HepG2 (cell line): ENCODE measurements around the gene GART. TPM values are rescaled to one million over a fixed set of nuclear protein-coding genes. Genes with fewer than 3 reads are reported as not detected.

Source experiments
- ATAC-seq: fragments of 200-7000 bp; cut with Tn5 transposase; 3 replicates; pipeline ENCODE4 v1.9.1; 2020; ENCODE audit warnings: mild to moderate bottlenecking, moderate library complexity
- BruUV-seq: library from RNA; stranded (reverse); fragments of 400-500 nt; replicated peaks from 2 replicates; lab custom pipeline; 2021; lab: Mats Ljungman, UMichigan
- CTCF ChIA-PET: fragments of 300-600 bp; formaldehyde crosslinking; extraction: SDS; loops from one replicate; lab custom pipeline; 2021; ENCODE audit warnings: low total read pairs, inconsistent platforms, low intra/inter-chr PET ratio; lab: Yijun Ruan, JAX
- POLR2A ChIA-PET: fragments of 350-600 bp; sonication (Branson Sonifier 250); formaldehyde crosslinking; loops from one replicate; lab custom pipeline; 2020; ENCODE audit warnings: antibody characterized with exemption, inconsistent platforms; lab: Yijun Ruan, JAX
- DNase-seq: peaks from one replicate; pipeline ENCODE4 v3.0.0-alpha.2; 2015; ENCODE audit warnings: low spot score
- FAIRE-seq: peaks from 3 replicates; lab custom pipeline; 2011; peaks lifted over from hg19 to GRCh38; lab: Jason Lieb, UNC
- H2AFZ ChIP-seq: one replicate; pipeline ENCODE4 v1.6.1; 2011; ENCODE audit warnings: low read length, inconsistent platforms
- H3K27ac ChIP-seq: fragments of 300-600 bp; 3 replicates; pipeline ENCODE4 v1.8.0; 2011; ENCODE audit warnings: mixed run types, mild to moderate bottlenecking, mixed read lengths, low read length, inconsistent platforms; ENCODE audit not compliant: insufficient read depth; ENCODE audit errors: extremely low read length
- H3K27me3 ChIP-seq, 2 experiments: fragments of 200-600 bp in 1 of 2; 2 replicates in 1 of 2; 3 replicates in 1 of 2; pipeline versions ENCODE4 v1.6.0 to v1.8.0; 2011; ENCODE audit warnings: low read length in 2 of 2, mild to moderate bottlenecking in 2 of 2, moderate library complexity in 2 of 2, inconsistent platforms in 1 of 2; ENCODE audit not compliant: insufficient read depth in 2 of 2, control insufficient read depth in 1 of 2
- H3K36me3 ChIP-seq, 2 experiments: fragments of 200-600 bp in 1 of 2; replicated peaks in 1 of 2; 2 replicates in 1 of 2; 3 replicates in 1 of 2; pipeline versions ENCODE4 v1.5.1 to v1.8.0; 2011; ENCODE audit warnings: low read length in 2 of 2, inconsistent platforms in 1 of 2; ENCODE audit not compliant: insufficient read depth in 2 of 2, control insufficient read depth in 1 of 2
- H3K4me1 ChIP-seq: 2 replicates; pipeline ENCODE4 v1.5.1; 2012; ENCODE audit warnings: low read length, inconsistent platforms; ENCODE audit not compliant: insufficient read depth
- H3K4me2 ChIP-seq: 2 replicates; pipeline ENCODE4 v1.6.0; 2011; ENCODE audit warnings: low read depth, low read length, inconsistent platforms
- H3K4me3 ChIP-seq, 3 experiments: fragments of 200-600 bp in 1 of 3; sonication (generic), shearing (Covaris generic) in 1 of 3; replicated peaks in 1 of 3; 2 replicates each; pipeline ENCODE4 v1.5.1; 2011 to 2016; ENCODE audit warnings: low read length in 3 of 3, inconsistent platforms in 2 of 3, low read depth in 2 of 3, mild to moderate bottlenecking in 2 of 3, control low read depth in 1 of 3, mixed read lengths in 1 of 3; ENCODE audit not compliant: insufficient read depth in 1 of 3
- H3K79me2 ChIP-seq: one replicate; pipeline ENCODE4 v1.6.1; 2011; ENCODE audit warnings: low read length, inconsistent platforms; ENCODE audit not compliant: insufficient read depth
- H3K9ac ChIP-seq: 2 replicates; pipeline ENCODE4 v1.6.0; 2011; ENCODE audit warnings: mild to moderate bottlenecking, low read depth, low read length, inconsistent platforms; ENCODE audit not compliant: insufficient read depth
- H3K9me3 ChIP-seq: 2 replicates; pipeline ENCODE4 v1.5.1; 2012; ENCODE audit warnings: mild to moderate bottlenecking, low read length
- H4K20me1 ChIP-seq: 2 replicates; pipeline ENCODE4 v1.6.0; 2011; ENCODE audit warnings: inconsistent platforms, mild to moderate bottlenecking, low read length, moderate library complexity; ENCODE audit not compliant: insufficient read depth
- HNF4G ChIP-seq, 2 experiments: sonication (generic) in 1 of 2; formaldehyde crosslinking in 1 of 2; IDR thresholded peaks; 2 replicates each; pipeline versions ENCODE4 v1.4.0 to v1.6.1; 2011 to 2020; ENCODE audit warnings: borderline replicate concordance in 2 of 2, low read depth in 2 of 2, mild to moderate bottlenecking in 2 of 2, low read length in 1 of 2, missing genetic modification reagents in 1 of 2, moderate library complexity in 1 of 2
- NFKB2 ChIP-seq: sonication (generic); formaldehyde crosslinking; IDR thresholded peaks from 2 replicates; pipeline ENCODE4 v1.4.0; 2020; ENCODE audit warnings: missing genetic modification reagents, borderline replicate concordance
- POLR2A ChIP-seq, 2 experiments: IDR thresholded peaks; 2 replicates each; pipeline ENCODE4 v1.6.1; 2011; ENCODE audit warnings: low read depth in 2 of 2, low read length in 2 of 2, mild to moderate bottlenecking in 1 of 2, moderate library complexity in 1 of 2; ENCODE audit not compliant: insufficient read depth in 1 of 2
- SSRP1 ChIP-seq: IDR thresholded peaks from 2 replicates; pipeline ENCODE4 v1.6.1; 2016; ENCODE audit warnings: control low read depth
- THAP11 ChIP-seq: IDR thresholded peaks from 2 replicates; pipeline ENCODE4 v1.6.1; 2016; ENCODE audit warnings: missing biosample characterization, missing genetic modification reagents
- ZC3H13 ChIP-seq: sonication (generic); formaldehyde crosslinking; IDR thresholded peaks from 2 replicates; pipeline ENCODE4 v1.8.1; 2023; ENCODE audit warnings: mild to moderate bottlenecking, missing genetic modification reagents, moderate library complexity
- ZNF331 ChIP-seq: sonication (generic); formaldehyde crosslinking; IDR thresholded peaks from 2 replicates; pipeline ENCODE4 v1.4.0; 2020; ENCODE audit warnings: missing genetic modification reagents
- ZNF749 ChIP-seq: sonication (generic); formaldehyde crosslinking; IDR thresholded peaks from 2 replicates; pipeline ENCODE4 v1.8.0; 2022; ENCODE audit warnings: mild to moderate bottlenecking, missing genetic modification reagents, moderate library complexity, borderline replicate concordance
- ZNF878 ChIP-seq: sonication (generic); formaldehyde crosslinking; IDR thresholded peaks from 2 replicates; pipeline ENCODE4 v1.8.1; 2023; ENCODE audit warnings: mild to moderate bottlenecking, missing genetic modification reagents, moderate library complexity
- WGBS: methylation state at CpG from one replicate; pipeline ENCODE4 v1.1.6; 2017; ENCODE audit warnings: low lambda C conversion rate; 5-methylcytosine and 5-hydroxymethylcytosine counted together
- in situ Hi-C: cut with HindIII; loops from 2 replicates; pipeline ENCODE4 v1.10.0; 2017; ENCODE audit warnings: low pct_unique_long_range_greater_than_20kb; ENCODE audit not compliant: extremely low pct_ligation_motif_present
- intact Hi-C: fragments of 100-400 bp; cut with micrococcal nuclease; formaldehyde crosslinking; loops from one replicate; pipeline ENCODE4 v1.10.0; 2022; ENCODE audit not compliant: unreplicated experiment
- polyA plus RNA-seq, 8 experiments: library from polyadenylated mRNA; depleted of rRNA in 3 of 8; stranded (reverse) in 7 of 8; unstranded in 1 of 8; fragments of >200 nt; fragmentation: Illumina TruSeq in 4 of 8; extraction: Trizol in 4 of 8; gene quantifications; 2 replicates each; pipeline versions ENCODE4 v1.2.1 to v1.2.3, GENCODE V29; 2011 to 2016; ENCODE audit warnings: low read depth in 4 of 8, missing spikeins in 1 of 8, mixed read lengths in 1 of 8; ENCODE audit not compliant: insufficient read depth in 1 of 8
- total RNA-seq, 5 experiments: library from RNA; depleted of rRNA; stranded (reverse); fragments of >200 nt; fragmentation: Illumina TruSeq; extraction: Trizol; gene quantifications; 2 replicates each; pipeline ENCODE4 v1.2.3, GENCODE V29; 2016; ENCODE audit warnings: low read depth in 1 of 5
- TF ChIP-seq, protein P1 (sequence below): sonication (generic); formaldehyde crosslinking; IDR thresholded peaks from one replicate; pipeline ENCODE4 v1.5.1; 2020; ENCODE audit warnings: mild to moderate bottlenecking, missing genetic modification reagents; ENCODE audit errors: not compliant biosample characterization

GART gene
- total and polyA plus RNA-seq, 2 of the 13 experiments (the other 11 are each of a cell fraction or from before 2014, with no cell fraction given), result 17.9 to 109 TPM

- Histone ChIP-seq H3K27me3 (no peaks in the 10 kb centered on the region), H3K4me3 (no peak overlapping the region), H4K20me1 (peaks cover 69% of the 10 kb centered on the region), H3K9ac (no peak overlapping the region), H3K27ac (no peak overlapping the region), H3K79me2 (peaks cover 82% of the 10 kb centered on the region), H3K4me1 (peaks cover 11% of the 10 kb centered on the region; the same call in 1 of the 2 replicates), H2AFZ (no peak overlapping the region), H3K9me3 (no peaks in the 10 kb centered on the region), H3K36me3 (peaks cover 39 to 95% of the 10 kb centered on the region in 2 experiments), H3K4me2 (no peak overlapping the region)
- WGBS, result 96% methylated on average over 18 of the region's 18 CpGs
- FAIRE-seq, result no peak
- no peak for DNase-seq
- BruUV-seq, result TSS peak; percentile 18
- in situ Hi-C loops, result no loop called here
- ATAC-seq, result no peak
- ChIA-PET CTCF (no interaction called here), POLR2A (interaction anchor here (0.9 to 1.5 kb wide), 2 partner anchors 11 to 74 kb away, joined by 4 to 5 read pairs; partner anchors contain the start of genes SON and TMEM50B)
- TF ChIP-seq THAP11 (CRISPR knock-in tag) (no peak), ZNF331 (CRISPR knock-in tag) (no peak), ZC3H13 (CRISPR knock-in tag) (0 out of 2 replicates have a peak, but pooled peaks have one; percentile 14), POLR2A (IDR thresholded peaks at IDR 0.05; ENCODE audit: insufficient read depth in 1 of 2, low read depth in 2 of 2, low read length in 2 of 2) (0 out of 4 replicates have a peak, but pooled peaks of 1 of the 2 experiments have one; percentile 33), NFKB2 (CRISPR knock-in tag) (no peak), HNF4G (IDR thresholded peaks at IDR 0.05; ENCODE audit: borderline replicate concordance, low read depth, low read length) (no peak), HNF4G (CRISPR knock-in tag; IDR thresholded peaks at IDR 0.05; ENCODE audit: borderline replicate concordance, low read depth) (no peak), SSRP1 (CRISPR knock-in tag) (peak; percentile 84; the same call in 1 of the 2 replicates), ZNF749 (CRISPR knock-in tag) (no peak), ZNF878 (CRISPR knock-in tag) (no peak)
- TF ChIP-seq, protein P1, sequence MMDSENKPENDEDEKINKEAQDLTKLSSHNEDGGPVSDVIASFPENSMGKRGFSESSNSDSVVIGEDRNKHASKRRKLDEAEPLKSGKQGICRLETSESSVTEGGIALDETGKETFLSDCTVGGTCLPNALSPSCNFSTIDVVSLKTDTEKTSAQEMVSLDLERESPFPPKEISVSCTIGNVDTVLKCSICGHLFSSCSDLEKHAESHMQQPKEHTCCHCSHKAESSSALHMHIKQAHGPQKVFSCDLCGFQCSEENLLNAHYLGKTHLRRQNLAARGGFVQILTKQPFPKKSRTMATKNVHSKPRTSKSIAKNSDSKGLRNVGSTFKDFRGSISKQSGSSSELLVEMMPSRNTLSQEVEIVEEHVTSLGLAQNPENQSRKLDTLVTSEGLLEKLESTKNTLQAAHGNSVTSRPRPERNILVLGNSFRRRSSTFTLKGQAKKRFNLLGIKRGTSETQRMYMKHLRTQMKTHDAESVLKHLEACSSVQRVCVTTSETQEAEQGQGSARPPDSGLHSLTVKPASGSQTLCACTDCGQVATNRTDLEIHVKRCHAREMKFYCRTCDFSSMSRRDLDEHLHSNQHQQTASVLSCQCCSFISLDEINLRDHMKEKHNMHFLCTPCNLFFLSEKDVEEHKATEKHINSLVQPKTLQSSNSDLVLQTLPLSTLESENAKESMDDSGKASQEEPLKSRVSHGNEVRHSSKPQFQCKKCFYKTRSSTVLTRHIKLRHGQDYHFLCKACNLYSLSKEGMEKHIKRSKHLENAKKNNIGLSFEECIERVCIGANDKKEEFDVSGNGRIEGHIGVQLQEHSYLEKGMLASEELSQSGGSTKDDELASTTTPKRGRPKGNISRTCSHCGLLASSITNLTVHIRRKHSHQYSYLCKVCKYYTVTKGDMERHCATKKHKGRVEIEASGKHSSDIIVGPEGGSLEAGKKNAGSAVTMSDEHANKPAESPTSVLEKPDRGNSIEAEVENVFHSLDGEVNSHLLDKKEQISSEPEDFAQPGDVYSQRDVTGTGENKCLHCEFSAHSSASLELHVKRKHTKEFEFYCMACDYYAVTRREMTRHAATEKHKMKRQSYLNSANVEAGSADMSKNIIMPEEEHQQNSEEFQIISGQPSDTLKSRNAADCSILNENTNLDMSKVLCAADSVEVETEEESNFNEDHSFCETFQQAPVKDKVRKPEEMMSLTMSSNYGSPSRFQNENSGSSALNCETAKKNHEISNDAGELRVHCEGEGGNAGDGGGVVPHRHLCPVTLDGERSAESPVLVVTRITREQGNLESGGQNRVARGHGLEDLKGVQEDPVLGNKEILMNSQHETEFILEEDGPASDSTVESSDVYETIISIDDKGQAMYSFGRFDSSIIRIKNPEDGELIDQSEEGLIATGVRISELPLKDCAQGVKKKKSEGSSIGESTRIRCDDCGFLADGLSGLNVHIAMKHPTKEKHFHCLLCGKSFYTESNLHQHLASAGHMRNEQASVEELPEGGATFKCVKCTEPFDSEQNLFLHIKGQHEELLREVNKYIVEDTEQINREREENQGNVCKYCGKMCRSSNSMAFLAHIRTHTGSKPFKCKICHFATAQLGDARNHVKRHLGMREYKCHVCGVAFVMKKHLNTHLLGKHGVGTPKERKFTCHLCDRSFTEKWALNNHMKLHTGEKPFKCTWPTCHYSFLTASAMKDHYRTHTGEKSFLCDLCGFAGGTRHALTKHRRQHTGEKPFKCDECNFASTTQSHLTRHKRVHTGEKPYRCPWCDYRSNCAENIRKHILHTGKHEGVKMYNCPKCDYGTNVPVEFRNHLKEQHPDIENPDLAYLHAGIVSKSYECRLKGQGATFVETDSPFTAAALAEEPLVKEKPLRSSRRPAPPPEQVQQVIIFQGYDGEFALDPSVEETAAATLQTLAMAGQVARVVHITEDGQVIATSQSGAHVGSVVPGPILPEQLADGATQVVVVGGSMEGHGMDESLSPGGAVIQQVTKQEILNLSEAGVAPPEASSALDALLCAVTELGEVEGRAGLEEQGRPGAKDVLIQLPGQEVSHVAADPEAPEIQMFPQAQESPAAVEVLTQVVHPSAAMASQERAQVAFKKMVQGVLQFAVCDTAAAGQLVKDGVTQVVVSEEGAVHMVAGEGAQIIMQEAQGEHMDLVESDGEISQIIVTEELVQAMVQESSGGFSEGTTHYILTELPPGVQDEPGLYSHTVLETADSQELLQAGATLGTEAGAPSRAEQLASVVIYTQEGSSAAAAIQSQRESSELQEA, result no peak
- intact Hi-C loops, result no loop called here
Measured at GRCh38 chr21:33554236-33554981, 12.5 kb upstream of the GART start.
